ENCODE results near the gene PTPRN2. TPM values are rescaled to one million over a fixed set of nuclear protein-coding genes. Genes with fewer than 3 reads are reported as not detected.

Gene PTPRN2
- total and polyA plus RNA-seq, 2 donors (not counting 3 experiments of a cell fraction or from before 2014, with no cell fraction given), result 0.62 to 0.88 TPM

- no peak for FAIRE-seq
- Histone ChIP-seq H3K9ac (replicated peaks; ENCODE audit: extremely low read depth, insufficient read depth, low read length) (no peak overlapping the region), H3K4me1 (ENCODE audit: control insufficient read depth, extremely low read depth, insufficient read depth, low read length) (no peaks in the 10 kb centered on the region), H3K4me2 (ENCODE audit: insufficient read depth, low read length) (no peak overlapping the region), H3K36me3 (ENCODE audit: control insufficient read depth in 2 of 2, extremely low read depth in 1 of 2, insufficient read depth in 2 of 2, low read length in 2 of 2) (no peaks in the 10 kb centered on the region), H3K27me3 (ENCODE audit: control insufficient read depth in 2 of 2, insufficient read depth in 2 of 2, low read length in 2 of 2) (no peaks in the 10 kb centered on the region), H2AFZ (ENCODE audit: low read depth, low read length) (no peak overlapping the region), H4K20me1 (replicated peaks; ENCODE audit: control insufficient read depth, extremely low read depth, insufficient read depth, low read length) (no peaks in the 10 kb centered on the region), H3K9me3 (replicated peaks; ENCODE audit: control insufficient read depth, insufficient read depth, low read length) (peaks cover 5% of the 10 kb centered on the region), H3K4me3 (replicated peaks in 1 of 3; ENCODE audit: insufficient read depth in 1 of 3, low read depth in 1 of 3, low read length in 3 of 3) (no peak overlapping the region), H3K27ac (ENCODE audit: insufficient read depth, low read depth, low read length) (no peak overlapping the region), H3K9me1 (replicated peaks; ENCODE audit: control insufficient read depth, extremely low read depth, insufficient read depth, low read length) (no peaks in the 10 kb centered on the region), H3K79me2 (ENCODE audit: control insufficient read depth, insufficient read depth, low read length) (no peaks in the 10 kb centered on the region)
- dilution Hi-C loops (cut with MboI; ENCODE audit: extremely low pct_ligation_motif_present, low sequenced_read_pairs) (no loop called here), intact Hi-C loops (cut with micrococcal nuclease) (no loop called here)
- DNase-seq (ENCODE audit: low read depth, low spot score), result no peak
- TF ChIP-seq POLR2A (IDR thresholded peaks at IDR 0.05; ENCODE audit: low read depth, low read length) (no peak), EZH2 (IDR thresholded peaks at IDR 0.05; ENCODE audit: borderline replicate concordance, low read depth, low read length, severe bottlenecking) (no peak), CTCF (IDR thresholded peaks at IDR 0.05; ENCODE audit: extremely low read depth in 1 of 2, insufficient read depth in 1 of 2, low read depth in 1 of 2, low read length in 2 of 2) (no peak), FOS (IDR thresholded peaks at IDR 0.05; ENCODE audit: borderline replicate concordance, insufficient read depth, low read length) (no peak), MYC (IDR thresholded peaks at IDR 0.05; ENCODE audit: low read depth, low read length) (no peak)
- BruUV-seq (replicated peaks), result no TSS peak
- CTCF ChIA-PET, result no interaction called here
- POLR2A ChIA-PET, result no interaction called here
These were observed 411.8 kb downstream of the PTPRN2 start for GRCh38 chr7:158175779-158176178.

- H3K36me3 ChIP-seq (ENCODE audit: control insufficient read depth in 2 of 2, extremely low read depth in 1 of 2, insufficient read depth in 2 of 2, low read length in 2 of 2), result no peaks in the 10 kb centered on the region
- CTCF ChIA-PET, result no interaction called here
- FAIRE-seq (no peak), DNase-seq (ENCODE audit: low read depth, low spot score) (no peak)
- H4K20me1 ChIP-seq (replicated peaks; ENCODE audit: control insufficient read depth, extremely low read depth, insufficient read depth, low read length), result no peaks in the 10 kb centered on the region
- intact Hi-C loops (cut with micrococcal nuclease) (no loop called here), dilution Hi-C loops (cut with MboI; ENCODE audit: extremely low pct_ligation_motif_present, low sequenced_read_pairs) (no loop called here)
- BruUV-seq (replicated peaks), result no TSS peak
- no peak overlapping the region for H2AFZ ChIP-seq (ENCODE audit: low read depth, low read length)
- H3K4me3 ChIP-seq (replicated peaks in 1 of 3; ENCODE audit: insufficient read depth in 1 of 3, low read depth in 1 of 3, low read length in 3 of 3), result no peak overlapping the region
- no peaks in the 10 kb centered on the region for H3K9me1 ChIP-seq (replicated peaks; ENCODE audit: control insufficient read depth, extremely low read depth, insufficient read depth, low read length)
- TF ChIP-seq MYC (IDR thresholded peaks at IDR 0.05; ENCODE audit: low read depth, low read length) (no peak), FOS (IDR thresholded peaks at IDR 0.05; ENCODE audit: borderline replicate concordance, insufficient read depth, low read length) (no peak), POLR2A (IDR thresholded peaks at IDR 0.05; ENCODE audit: low read depth, low read length) (no peak), EZH2 (IDR thresholded peaks at IDR 0.05; ENCODE audit: borderline replicate concordance, low read depth, low read length, severe bottlenecking) (no peak), GATA2 (IDR thresholded peaks at IDR 0.05; ENCODE audit: insufficient read depth, insufficient read length, low read depth, low read length) (no peak), POLR2AphosphoS5 (IDR thresholded peaks at IDR 0.05; ENCODE audit: insufficient read depth, low read depth, low read length) (no peak)
- POLR2A ChIA-PET, result no interaction called here
- H3K4me2 ChIP-seq (ENCODE audit: insufficient read depth, low read length), result no peak overlapping the region
- no peak overlapping the region for H3K27ac ChIP-seq (ENCODE audit: insufficient read depth, low read depth, low read length)
- peaks cover 8% of the 10 kb centered on the region for H3K9me3 ChIP-seq (replicated peaks; ENCODE audit: control insufficient read depth, insufficient read depth, low read length)
- no peaks in the 10 kb centered on the region for H3K4me1 ChIP-seq (ENCODE audit: control insufficient read depth, extremely low read depth, insufficient read depth, low read length)
- no peaks in the 10 kb centered on the region for H3K79me2 ChIP-seq (ENCODE audit: control insufficient read depth, insufficient read depth, low read length)
- H3K9ac ChIP-seq (replicated peaks; ENCODE audit: extremely low read depth, insufficient read depth, low read length), result no peak overlapping the region
- H3K27me3 ChIP-seq (ENCODE audit: control insufficient read depth in 2 of 2, insufficient read depth in 2 of 2, low read length in 2 of 2), result no peaks in the 10 kb centered on the region
These were observed 412.7 kb downstream of the PTPRN2 start for GRCh38 chr7:158174947-158175346.

Data from endothelial cell of umbilical vein (primary cell).